ENCODE results near the gene ANKRD29.

GRCh38 chr18:23671564-23671963 lies 8.9 kb upstream of the ANKRD29 start:
- TF ChIP-seq CTCF (IDR thresholded peaks at IDR 0.05; ENCODE audit: low read depth, low read length) (no peak), POLR2A (IDR thresholded peaks at IDR 0.05; ENCODE audit: extremely low read depth, insufficient read length) (no peak)
